ENCODE measurements around the gene SZT2.

DNA sequence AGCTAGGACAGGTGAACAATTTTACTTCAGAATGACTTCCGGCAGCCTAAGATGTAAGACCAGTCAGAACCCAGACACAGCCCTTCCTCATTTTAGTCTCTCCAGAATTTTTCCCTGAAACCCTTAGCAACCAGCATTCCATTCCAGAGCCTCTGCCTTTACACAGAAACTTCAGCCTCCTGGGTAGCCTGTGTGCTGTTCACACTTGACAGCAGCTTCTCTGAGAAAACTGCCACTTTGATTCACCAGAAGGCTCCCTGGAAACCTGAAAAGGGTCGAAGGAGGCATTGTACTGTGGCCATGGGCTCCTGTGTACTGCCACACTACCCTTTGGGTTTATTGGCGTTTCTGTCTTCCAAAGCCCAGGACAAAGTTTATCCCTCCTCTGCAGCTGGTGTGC is 46.7 kb downstream of the SZT2 start:
- TF ChIP-seq ZNF565 (CRISPR knock-in tag; conservative IDR thresholded peaks at IDR 0.05; ENCODE audit: low read depth), result no peak
- no peak for TF ChIP-seq OSR1 (CRISPR knock-in tag; IDR thresholded peaks at IDR 0.05)
- no peak for TF ChIP-seq GLIS3 (CRISPR knock-in tag; IDR thresholded peaks at IDR 0.05)
- TF ChIP-seq, protein P1, sequence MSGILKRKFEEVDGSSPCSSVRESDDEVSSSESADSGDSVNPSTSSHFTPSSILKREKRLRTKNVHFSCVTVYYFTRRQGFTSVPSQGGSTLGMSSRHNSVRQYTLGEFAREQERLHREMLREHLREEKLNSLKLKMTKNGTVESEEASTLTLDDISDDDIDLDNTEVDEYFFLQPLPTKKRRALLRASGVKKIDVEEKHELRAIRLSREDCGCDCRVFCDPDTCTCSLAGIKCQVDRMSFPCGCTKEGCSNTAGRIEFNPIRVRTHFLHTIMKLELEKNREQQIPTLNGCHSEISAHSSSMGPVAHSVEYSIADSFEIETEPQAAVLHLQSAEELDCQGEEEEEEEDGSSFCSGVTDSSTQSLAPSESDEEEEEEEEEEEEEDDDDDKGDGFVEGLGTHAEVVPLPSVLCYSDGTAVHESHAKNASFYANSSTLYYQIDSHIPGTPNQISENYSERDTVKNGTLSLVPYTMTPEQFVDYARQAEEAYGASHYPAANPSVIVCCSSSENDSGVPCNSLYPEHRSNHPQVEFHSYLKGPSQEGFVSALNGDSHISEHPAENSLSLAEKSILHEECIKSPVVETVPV (CRISPR knock-in tag; IDR thresholded peaks at IDR 0.05), result no peak
- TF ChIP-seq, protein P2, sequence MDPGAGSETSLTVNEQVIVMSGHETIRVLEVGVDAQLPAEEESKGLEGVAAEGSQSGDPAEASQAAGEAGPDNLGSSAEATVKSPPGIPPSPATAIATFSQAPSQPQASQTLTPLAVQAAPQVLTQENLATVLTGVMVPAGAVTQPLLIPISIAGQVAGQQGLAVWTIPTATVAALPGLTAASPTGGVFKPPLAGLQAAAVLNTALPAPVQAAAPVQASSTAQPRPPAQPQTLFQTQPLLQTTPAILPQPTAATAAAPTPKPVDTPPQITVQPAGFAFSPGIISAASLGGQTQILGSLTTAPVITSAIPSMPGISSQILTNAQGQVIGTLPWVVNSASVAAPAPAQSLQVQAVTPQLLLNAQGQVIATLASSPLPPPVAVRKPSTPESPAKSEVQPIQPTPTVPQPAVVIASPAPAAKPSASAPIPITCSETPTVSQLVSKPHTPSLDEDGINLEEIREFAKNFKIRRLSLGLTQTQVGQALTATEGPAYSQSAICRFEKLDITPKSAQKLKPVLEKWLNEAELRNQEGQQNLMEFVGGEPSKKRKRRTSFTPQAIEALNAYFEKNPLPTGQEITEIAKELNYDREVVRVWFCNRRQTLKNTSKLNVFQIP (CRISPR knock-in tag; IDR thresholded peaks at IDR 0.05; ENCODE audit: borderline replicate concordance, low read depth), result no peak
- no peak for TF ChIP-seq BACH2 (CRISPR knock-in tag; IDR thresholded peaks at IDR 0.05; ENCODE audit: borderline replicate concordance)
- TF ChIP-seq, protein P3, sequence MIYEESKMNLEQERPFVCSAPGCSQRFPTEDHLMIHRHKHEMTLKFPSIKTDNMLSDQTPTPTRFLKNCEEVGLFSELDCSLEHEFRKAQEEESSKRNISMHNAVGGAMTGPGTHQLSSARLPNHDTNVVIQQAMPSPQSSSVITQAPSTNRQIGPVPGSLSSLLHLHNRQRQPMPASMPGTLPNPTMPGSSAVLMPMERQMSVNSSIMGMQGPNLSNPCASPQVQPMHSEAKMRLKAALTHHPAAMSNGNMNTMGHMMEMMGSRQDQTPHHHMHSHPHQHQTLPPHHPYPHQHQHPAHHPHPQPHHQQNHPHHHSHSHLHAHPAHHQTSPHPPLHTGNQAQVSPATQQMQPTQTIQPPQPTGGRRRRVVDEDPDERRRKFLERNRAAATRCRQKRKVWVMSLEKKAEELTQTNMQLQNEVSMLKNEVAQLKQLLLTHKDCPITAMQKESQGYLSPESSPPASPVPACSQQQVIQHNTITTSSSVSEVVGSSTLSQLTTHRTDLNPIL (CRISPR knock-in tag; IDR thresholded peaks at IDR 0.05; ENCODE audit: low read depth), result no peak
- no peak for TF ChIP-seq ZFP3 (CRISPR knock-in tag; IDR thresholded peaks at IDR 0.05)
- no peak for TF ChIP-seq ARNTL (CRISPR knock-in tag; IDR thresholded peaks at IDR 0.05; ENCODE audit: borderline replicate concordance, low read depth)
- TF ChIP-seq ISL1 (CRISPR knock-in tag; IDR thresholded peaks at IDR 0.05), result no peak
